Esophagus squamous epithelium (tissue), 4 donors: Measurements from ENCODE around the gene ACSF2.

Experiments
- POLR2A ChIP-seq, 4 donors: fragments of 450-650 bp; IDR thresholded peaks; one replicate each; pipeline ENCODE4 v1.6.1; 2017; ENCODE audit warnings: antibody characterized with exemption in 4 of 4, mild to moderate bottlenecking in 4 of 4, moderate library complexity in 3 of 4
- TF ChIP-seq, protein P1 (sequence below), 6 experiments: fragments of 450-650 bp in 4 of 6; fragments of 200-600 bp in 2 of 6; sonication (generic) in 2 of 6; IDR thresholded peaks; one replicate each; pipeline ENCODE4 v1.5.1; 2016 to 2019; ENCODE audit warnings: antibody characterized with exemption in 6 of 6, mild to moderate bottlenecking in 4 of 6, moderate library complexity in 4 of 6

DNA sequence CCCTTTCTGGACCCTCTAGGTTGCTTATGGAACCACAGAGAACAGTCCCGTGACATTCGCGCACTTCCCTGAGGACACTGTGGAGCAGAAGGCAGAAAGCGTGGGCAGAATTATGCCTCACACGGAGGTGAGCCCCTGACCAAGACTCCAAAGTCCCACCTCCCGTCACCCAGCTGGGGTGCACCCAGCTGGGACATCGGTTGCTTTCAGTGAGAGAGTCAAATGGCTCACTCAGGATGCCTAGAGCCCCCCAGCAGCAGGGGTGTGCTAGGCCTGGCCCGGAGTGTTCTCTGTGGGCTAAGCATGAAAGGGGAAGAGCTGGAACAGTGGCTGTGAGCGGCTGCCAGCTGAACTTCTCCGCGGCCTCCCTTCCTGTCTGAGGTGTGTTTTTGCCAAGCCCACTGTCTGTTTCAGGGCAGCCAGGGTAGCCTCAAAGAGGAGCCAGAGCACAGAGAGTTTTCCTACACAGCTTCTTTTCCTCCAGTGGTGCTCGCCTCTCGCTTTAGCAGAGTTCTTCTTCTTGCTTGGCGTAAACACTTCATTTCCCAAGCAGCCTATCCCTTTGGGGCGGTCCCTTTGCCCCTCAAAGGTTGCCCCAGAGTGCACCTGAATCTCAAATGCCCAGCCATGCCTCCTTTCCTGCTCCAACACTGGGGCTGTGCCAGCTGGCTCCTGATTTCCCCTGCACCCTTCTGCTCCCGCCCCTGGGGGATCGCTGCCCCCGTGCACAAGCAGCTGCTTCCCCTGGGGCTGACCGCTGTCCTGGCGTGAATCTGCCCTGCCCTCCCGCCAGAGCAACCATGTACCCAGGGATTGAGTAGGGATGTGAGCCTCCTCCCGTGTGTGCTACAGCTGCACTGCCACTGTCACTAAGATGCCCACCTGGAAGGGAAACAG is 45.2 kb downstream of the ACSF2 start:
- TF ChIP-seq, protein P1, sequence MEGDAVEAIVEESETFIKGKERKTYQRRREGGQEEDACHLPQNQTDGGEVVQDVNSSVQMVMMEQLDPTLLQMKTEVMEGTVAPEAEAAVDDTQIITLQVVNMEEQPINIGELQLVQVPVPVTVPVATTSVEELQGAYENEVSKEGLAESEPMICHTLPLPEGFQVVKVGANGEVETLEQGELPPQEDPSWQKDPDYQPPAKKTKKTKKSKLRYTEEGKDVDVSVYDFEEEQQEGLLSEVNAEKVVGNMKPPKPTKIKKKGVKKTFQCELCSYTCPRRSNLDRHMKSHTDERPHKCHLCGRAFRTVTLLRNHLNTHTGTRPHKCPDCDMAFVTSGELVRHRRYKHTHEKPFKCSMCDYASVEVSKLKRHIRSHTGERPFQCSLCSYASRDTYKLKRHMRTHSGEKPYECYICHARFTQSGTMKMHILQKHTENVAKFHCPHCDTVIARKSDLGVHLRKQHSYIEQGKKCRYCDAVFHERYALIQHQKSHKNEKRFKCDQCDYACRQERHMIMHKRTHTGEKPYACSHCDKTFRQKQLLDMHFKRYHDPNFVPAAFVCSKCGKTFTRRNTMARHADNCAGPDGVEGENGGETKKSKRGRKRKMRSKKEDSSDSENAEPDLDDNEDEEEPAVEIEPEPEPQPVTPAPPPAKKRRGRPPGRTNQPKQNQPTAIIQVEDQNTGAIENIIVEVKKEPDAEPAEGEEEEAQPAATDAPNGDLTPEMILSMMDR (IDR thresholded peaks at IDR 0.05), result no peak
- TF ChIP-seq POLR2A (IDR thresholded peaks at IDR 0.05), result no peak
